ENCODE measurements around the gene MAPK8.

DNA sequence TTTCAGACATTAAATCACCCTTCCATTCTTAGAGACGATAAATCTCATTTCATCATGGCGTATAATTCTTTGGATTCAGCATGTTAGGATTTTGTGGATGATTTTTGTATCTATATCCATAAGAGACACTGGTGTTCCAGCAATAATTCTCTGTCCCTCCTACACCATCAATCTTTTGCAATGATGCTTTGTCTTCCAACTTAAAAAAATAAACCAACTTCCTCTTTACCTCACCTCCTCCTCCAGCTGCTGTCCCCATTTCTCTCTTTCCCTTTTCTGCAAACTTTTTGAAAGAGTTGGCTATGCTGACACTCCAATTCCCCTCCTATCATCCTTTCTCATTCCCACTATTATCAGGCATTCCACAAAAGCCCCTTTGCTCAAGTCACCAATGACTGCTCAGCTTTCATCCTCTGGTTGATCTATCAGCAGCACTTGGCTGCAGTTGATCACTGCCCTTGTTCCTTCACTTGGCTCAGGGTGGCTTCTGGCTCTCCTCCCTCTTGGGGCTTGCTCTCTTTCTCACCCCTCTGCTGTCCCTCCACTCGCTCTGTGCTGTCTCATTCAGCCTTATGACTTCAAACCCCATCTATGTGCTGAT lies 168.4 kb downstream of the MAPK8 start:
- TF ChIP-seq ZNF274 (IDR thresholded peaks at IDR 0.05; ENCODE audit: low read depth, low read length) (no peak), YY1 (IDR thresholded peaks at IDR 0.05; ENCODE audit: insufficient read depth, insufficient read length) (no peak)
